IPS-20b (cell line): ENCODE data around the gene CACHD1.

Experiments used
- H3K27ac ChIP-seq: one replicate; pipeline ENCODE4 v1.5.1; 2013; ENCODE audit warnings: low read length
- H3K27me3 ChIP-seq: 2 replicates; pipeline ENCODE4 v1.6.1; 2013; ENCODE audit warnings: mild to moderate bottlenecking, low read length, inconsistent platforms; ENCODE audit not compliant: insufficient read depth
- H3K36me3 ChIP-seq: 2 replicates; pipeline ENCODE4 v1.6.1; 2013; ENCODE audit warnings: low read depth, mild to moderate bottlenecking, inconsistent platforms, low read length, moderate library complexity; ENCODE audit not compliant: insufficient read depth
- H3K4me1 ChIP-seq: 2 replicates; pipeline ENCODE4 v1.6.1; 2013; ENCODE audit warnings: mild to moderate bottlenecking, control low read depth, inconsistent platforms, low read length, moderate library complexity; ENCODE audit not compliant: insufficient read depth
- H3K4me3 ChIP-seq: 2 replicates; pipeline ENCODE4 v1.5.1; 2013; ENCODE audit warnings: mild to moderate bottlenecking, low read length, inconsistent platforms
- H3K9ac ChIP-seq: 2 replicates; pipeline ENCODE4 v1.6.1; 2013; ENCODE audit warnings: low read depth, mild to moderate bottlenecking, inconsistent platforms, low read length, moderate library complexity
- H3K9me3 ChIP-seq: 2 replicates; pipeline ENCODE4 v1.6.1; 2013; ENCODE audit warnings: mild to moderate bottlenecking, low read depth, low read length, inconsistent platforms; ENCODE audit not compliant: insufficient read depth

CACHD1 gene

DNA sequence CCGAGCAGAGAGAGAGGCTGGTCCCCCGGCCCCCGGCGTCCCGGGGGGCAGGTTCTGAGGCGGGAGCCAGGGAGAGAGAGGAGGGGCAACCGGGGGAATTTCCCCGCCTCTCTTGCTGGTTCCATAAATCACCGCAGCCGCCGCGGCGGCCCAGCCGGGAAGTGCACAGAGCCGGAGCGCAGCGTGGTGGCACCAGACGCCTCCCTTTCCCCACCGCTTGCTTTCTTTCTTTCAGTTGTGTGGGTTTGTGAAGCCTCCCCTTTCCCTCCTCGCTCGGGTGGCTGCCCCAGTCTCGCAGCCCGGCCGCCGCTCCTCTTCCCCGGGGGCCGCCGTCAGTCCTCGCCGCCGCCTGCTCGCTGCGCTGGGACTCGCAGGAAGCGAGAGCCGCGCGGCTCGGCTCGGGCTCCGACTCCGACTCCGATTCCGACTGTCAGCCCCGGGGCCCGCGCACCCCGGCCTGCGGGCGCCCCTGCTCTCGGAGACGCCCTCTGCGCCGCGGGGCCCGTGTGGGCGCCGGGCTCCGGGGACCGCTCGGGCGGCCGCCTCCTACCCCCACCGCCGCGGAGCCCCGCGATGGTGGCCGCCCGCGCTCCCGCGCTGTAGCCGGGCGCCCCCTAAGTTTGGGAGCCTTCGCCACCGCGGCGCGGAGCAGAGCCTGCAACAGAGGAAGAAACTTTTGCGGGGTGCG lies at the start of gene CACHD1:
CACHD1 (plus strand) TSS at position 153 of the 688 bp plus-strand sequence. CDS start 616 bp downstream, outside the sequence.
- Histone ChIP-seq H3K9me3 (no peaks in the 10 kb centered on the region), H3K4me3 (peak within 1 kb of the TSS; percentile 89), H3K27me3 (peaks cover 27% of the 10 kb centered on the region), H3K36me3 (peaks cover 10% of the 10 kb centered on the region; the same call in 1 of the 2 replicates), H3K9ac (peak within 1 kb of the TSS; percentile 86), H3K27ac (peak within 1 kb of the TSS; percentile 74), H3K4me1 (peaks cover 22% of the 10 kb centered on the region)

DNA sequence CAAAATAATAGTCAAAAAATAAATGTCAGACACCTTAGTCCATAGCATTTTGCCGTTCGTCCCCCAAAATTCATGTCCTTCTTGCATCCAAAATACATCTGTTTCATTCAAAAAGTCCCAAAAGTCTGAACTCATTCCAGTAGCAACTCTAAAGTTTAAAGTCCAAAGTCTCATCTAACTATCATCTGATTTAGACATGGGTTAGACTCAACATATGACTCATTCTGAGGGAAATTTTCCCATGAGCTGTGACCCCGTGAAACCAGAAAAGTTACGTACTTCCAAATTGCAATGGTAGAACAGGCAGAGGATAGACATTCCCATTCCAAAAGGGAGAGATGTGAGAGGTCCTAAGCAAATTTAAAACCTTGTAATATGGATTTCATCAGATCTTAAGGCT lies 48.6 kb upstream of the CACHD1 start:
- H3K36me3 ChIP-seq, result no peaks in the 10 kb centered on the region
- no peaks in the 10 kb centered on the region for H3K4me1 ChIP-seq
- no peaks in the 10 kb centered on the region for H3K9me3 ChIP-seq
- no peaks in the 10 kb centered on the region for H3K27me3 ChIP-seq
- H3K27ac ChIP-seq, result no peak overlapping the region
- no peak overlapping the region for H3K9ac ChIP-seq
- no peak overlapping the region for H3K4me3 ChIP-seq

DNA sequence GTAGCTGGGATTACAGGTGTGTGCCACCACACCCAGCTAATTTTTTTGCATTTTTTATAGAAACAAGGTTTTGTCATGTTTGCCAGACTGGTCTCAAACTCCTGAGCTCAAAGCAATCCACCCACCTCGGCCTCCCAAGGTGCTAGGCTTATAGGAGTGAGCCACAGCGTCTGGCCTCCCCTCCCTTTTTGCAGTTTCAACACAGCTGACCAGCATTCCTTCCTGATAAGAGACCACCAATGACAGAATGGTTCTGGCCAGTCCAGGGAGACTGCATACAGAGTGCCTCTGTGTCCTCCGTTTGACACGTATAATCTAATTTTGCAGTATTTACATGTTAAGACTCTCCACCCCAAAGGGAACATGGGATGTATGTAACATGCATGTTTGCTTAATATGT lies 46.4 kb upstream of the CACHD1 start:
- H3K36me3 ChIP-seq, result no peaks in the 10 kb centered on the region
- no peak overlapping the region for H3K27ac ChIP-seq
- no peak overlapping the region for H3K4me3 ChIP-seq
- H3K9ac ChIP-seq, result no peak overlapping the region
- H3K9me3 ChIP-seq, result no peaks in the 10 kb centered on the region
- no peaks in the 10 kb centered on the region for H3K4me1 ChIP-seq
- no peaks in the 10 kb centered on the region for H3K27me3 ChIP-seq

DNA sequence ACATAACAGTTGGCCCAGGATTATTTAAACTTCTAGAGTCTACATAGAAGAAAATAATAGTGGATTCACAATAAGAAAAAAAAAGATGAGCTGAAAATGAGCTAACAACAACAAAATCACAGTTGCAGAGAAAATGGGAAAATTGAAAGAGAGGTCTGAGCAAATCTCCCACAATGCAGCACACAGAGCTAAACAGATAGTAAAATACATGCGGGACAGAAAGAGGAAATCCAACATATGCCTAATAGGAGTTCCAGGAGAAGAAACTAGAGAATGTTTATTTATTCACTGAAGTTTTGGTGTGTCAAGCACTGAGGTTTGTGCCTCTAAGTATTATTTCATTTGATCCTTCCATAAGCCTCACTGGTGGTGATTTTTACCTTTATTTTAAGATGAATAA lies 45.5 kb upstream of the CACHD1 start:
- Histone ChIP-seq H3K4me3 (no peak overlapping the region), H3K36me3 (no peaks in the 10 kb centered on the region), H3K9me3 (no peaks in the 10 kb centered on the region), H3K4me1 (no peaks in the 10 kb centered on the region), H3K9ac (no peak overlapping the region), H3K27ac (no peak overlapping the region), H3K27me3 (no peaks in the 10 kb centered on the region)

DNA sequence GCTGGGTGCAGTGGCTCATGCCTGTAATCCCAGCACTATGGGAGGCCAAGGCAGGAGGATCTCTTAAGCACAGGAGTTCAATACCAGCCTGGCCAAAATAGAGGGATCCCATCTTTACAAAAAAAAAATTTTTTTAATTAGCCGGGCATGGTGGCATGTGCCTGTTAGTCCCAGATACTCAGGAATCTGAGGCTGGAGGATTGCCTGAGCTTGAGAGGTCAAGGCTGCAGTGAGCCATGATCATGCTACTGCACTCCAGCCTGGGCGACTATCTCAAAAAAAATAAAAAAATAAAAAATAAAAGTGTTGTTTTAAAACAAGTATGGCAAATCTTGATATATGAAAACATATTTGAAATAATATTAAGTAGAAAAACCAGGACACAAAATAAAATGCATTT lies 44.4 kb upstream of the CACHD1 start:
- Histone ChIP-seq H3K9me3 (no peaks in the 10 kb centered on the region), H3K27ac (no peak overlapping the region), H3K36me3 (no peaks in the 10 kb centered on the region), H3K4me1 (no peaks in the 10 kb centered on the region), H3K4me3 (no peak overlapping the region), H3K9ac (no peak overlapping the region), H3K27me3 (no peaks in the 10 kb centered on the region)

DNA sequence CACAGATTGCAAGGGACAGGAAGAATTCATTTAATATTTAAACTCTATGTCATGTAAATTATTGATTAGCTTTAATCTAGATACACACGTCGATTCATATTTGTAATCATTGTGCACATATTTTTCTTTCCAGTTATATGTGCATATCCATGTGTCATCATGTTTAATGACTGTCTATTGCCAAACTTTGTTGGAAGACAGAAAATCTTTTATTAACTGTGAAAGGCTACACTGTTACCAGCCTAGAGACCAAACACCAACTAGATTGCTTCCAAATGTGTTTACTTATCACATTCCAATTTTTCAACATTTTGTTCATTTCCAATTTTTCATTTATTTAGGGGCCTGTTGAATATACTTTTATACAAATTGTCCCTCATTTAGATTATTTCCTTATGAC lies 43.2 kb upstream of the CACHD1 start:
- no peaks in the 10 kb centered on the region for H3K4me1 ChIP-seq
- H3K27me3 ChIP-seq, result no peaks in the 10 kb centered on the region
- no peak overlapping the region for H3K9ac ChIP-seq
- H3K36me3 ChIP-seq, result no peaks in the 10 kb centered on the region
- no peak overlapping the region for H3K4me3 ChIP-seq
- H3K9me3 ChIP-seq, result no peaks in the 10 kb centered on the region
- no peak overlapping the region for H3K27ac ChIP-seq

DNA sequence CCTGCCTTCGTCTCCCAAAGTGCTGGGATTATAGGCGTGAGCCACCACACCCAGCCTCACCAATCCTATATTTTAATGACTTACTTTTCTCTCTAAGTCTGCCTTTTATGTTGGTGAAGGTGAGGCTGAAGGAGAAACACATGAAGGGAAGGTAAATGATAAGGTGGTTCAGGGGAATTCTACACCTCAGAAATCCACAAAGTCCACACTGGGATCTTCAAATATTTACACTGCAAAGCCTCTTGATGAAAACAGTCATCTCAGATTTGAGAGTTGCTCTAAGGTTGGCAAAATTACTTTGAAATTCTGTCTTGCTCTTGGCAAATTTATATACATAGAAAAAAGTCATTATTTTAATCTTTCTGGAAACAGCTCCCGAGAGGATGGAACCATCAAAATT lies 42.0 kb upstream of the CACHD1 start:
- H3K9ac ChIP-seq, result no peak overlapping the region
- no peak overlapping the region for H3K4me3 ChIP-seq
- no peaks in the 10 kb centered on the region for H3K36me3 ChIP-seq
- H3K4me1 ChIP-seq, result no peaks in the 10 kb centered on the region
- no peak overlapping the region for H3K27ac ChIP-seq
- no peaks in the 10 kb centered on the region for H3K27me3 ChIP-seq
- H3K9me3 ChIP-seq, result no peaks in the 10 kb centered on the region

DNA sequence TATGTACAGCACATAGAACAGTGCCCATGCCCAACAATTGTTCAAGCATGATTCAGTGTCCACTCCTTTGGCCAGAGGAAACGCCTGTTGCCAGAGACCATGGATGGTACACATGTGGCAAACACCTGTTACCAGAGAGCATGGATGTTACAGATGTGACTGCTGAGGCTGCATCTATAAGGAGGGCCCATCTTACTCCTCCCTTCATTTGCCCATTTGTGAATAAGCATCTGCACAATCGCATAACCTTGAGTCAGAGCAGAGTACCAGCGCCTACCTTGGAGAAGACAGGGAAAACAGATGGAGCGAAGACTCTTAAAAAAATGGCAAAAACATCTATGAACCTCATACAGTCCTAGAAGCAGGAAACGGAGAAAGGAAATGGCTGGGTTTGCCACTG lies 36.6 kb upstream of the CACHD1 start:
- H3K27me3 ChIP-seq, result no peaks in the 10 kb centered on the region
- no peak overlapping the region for H3K4me3 ChIP-seq
- no peaks in the 10 kb centered on the region for H3K9me3 ChIP-seq

DNA sequence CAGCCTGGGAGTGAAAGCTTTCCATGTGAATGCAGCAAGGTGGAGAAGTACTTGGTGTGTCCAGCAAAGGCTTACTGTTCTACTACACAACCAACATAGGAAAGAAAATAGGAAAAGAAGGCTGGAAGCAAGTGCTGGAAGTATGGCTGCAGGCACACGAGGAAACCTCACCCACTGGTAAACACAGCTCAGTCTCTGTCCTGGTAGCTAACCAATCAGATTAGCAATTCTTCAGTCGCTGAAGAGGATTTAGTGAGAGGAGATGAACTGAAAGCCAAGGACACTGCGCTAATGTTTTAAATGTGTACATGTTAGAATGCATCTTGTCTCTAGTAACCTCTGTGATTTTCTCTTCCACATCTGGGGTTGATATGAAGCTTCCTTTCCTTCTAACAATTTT lies 36.2 kb upstream of the CACHD1 start:
- Histone ChIP-seq H3K36me3 (no peaks in the 10 kb centered on the region), H3K9me3 (no peaks in the 10 kb centered on the region), H3K9ac (no peak overlapping the region), H3K4me3 (no peak overlapping the region), H3K27ac (no peak overlapping the region), H3K27me3 (no peaks in the 10 kb centered on the region), H3K4me1 (no peaks in the 10 kb centered on the region; the same call in 1 of the 2 replicates)

More for the DNA sequence above, 36.6 kb upstream of the CACHD1 start:
- no peaks in the 10 kb centered on the region for H3K36me3 ChIP-seq
- no peak overlapping the region for H3K9ac ChIP-seq
- H3K27ac ChIP-seq, result no peak overlapping the region
- H3K4me1 ChIP-seq, result no peaks in the 10 kb centered on the region; the same call in 1 of the 2 replicates

DNA sequence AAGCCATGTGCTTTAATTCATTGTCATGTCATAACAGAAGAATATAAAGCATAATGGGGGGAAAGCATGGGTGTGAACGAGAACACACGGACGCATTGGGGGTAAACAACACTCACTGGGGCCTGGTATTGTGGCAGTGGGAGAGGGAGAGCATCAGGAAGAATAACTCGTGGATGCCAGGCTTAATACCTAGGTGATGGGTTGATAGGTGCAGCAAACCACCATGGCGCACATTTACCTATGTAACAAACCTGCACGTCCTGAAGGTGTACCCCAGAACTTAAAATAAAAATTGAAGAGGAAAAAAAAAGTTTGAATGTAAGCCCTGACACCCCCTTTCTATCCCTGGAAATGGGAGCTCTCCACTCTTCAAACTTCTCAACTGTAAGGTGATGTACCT lies 34.9 kb upstream of the CACHD1 start:
- Histone ChIP-seq H3K4me3 (no peak overlapping the region), H3K36me3 (no peaks in the 10 kb centered on the region), H3K9ac (no peak overlapping the region), H3K4me1 (no peaks in the 10 kb centered on the region; the same call in 1 of the 2 replicates), H3K27ac (no peak overlapping the region), H3K9me3 (no peaks in the 10 kb centered on the region), H3K27me3 (no peaks in the 10 kb centered on the region)

DNA sequence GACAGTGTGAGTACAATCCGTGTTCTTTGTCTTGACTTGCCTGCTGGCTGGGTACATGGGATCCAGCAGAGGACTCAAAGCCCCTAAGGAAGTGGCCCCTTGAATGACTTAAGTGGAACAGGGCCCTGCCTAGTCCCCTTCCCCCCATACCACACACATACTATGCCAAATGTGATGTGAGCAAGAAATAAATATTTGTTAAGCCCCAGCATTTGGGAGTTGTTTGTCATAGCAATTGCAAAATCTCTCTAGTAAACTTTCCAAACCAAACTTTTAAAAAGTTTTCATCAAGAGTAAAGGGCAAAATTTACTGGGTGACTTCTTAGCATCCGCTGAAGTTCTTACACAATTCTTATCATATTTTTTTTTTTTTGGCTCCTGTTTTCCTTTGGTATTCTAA lies 32.5 kb upstream of the CACHD1 start:
- Histone ChIP-seq H3K4me1 (no peaks in the 10 kb centered on the region; the same call in 1 of the 2 replicates), H3K9ac (no peak overlapping the region), H3K9me3 (no peaks in the 10 kb centered on the region), H3K36me3 (no peaks in the 10 kb centered on the region), H3K27ac (no peak overlapping the region), H3K4me3 (no peak overlapping the region), H3K27me3 (no peaks in the 10 kb centered on the region)

DNA sequence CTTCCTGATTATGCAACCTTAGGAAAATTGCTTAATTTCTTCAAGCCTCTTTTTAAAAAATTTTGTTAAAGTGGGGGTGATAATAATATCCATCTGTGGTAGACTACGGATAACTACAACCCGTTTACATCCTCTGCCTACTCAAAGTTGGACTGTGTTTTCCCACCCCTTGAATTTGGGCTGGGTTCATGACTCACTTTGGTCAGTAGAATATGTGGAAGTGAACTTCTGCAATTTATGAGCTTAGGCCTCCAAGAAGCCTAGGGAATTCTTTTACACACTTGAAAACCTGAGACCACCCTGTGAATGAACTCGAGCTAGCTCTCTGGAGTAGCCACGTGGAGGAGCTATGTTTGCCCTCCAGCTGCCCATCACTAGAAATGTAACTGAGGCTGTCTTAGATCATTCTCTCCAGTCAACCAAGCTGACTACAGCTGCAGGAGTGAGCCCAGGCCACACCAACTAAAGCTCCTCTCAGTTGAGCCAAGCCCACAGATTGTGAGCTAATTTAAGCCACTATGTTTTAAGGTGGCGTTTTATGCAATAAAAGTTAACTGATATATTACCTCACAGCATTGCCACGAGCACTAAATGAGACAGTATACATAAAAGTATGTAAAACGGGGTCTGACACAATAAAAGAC lies 29.6 kb upstream of the CACHD1 start:
- no peaks in the 10 kb centered on the region for H3K27me3 ChIP-seq
- no peak overlapping the region for H3K4me3 ChIP-seq

More for the DNA sequence above, 29.6 kb upstream of the CACHD1 start:
- no peak overlapping the region for H3K27ac ChIP-seq
- H3K36me3 ChIP-seq, result no peaks in the 10 kb centered on the region
- H3K9ac ChIP-seq, result no peak overlapping the region
- H3K4me1 ChIP-seq, result no peaks in the 10 kb centered on the region
- H3K9me3 ChIP-seq, result no peaks in the 10 kb centered on the region
